Measurements from ENCODE around the gene ATP5F1B.
A peak's percentile ranks its signal among the peaks of the same experiment; 100 is the strongest.

The ATP5F1B gene

DNA sequence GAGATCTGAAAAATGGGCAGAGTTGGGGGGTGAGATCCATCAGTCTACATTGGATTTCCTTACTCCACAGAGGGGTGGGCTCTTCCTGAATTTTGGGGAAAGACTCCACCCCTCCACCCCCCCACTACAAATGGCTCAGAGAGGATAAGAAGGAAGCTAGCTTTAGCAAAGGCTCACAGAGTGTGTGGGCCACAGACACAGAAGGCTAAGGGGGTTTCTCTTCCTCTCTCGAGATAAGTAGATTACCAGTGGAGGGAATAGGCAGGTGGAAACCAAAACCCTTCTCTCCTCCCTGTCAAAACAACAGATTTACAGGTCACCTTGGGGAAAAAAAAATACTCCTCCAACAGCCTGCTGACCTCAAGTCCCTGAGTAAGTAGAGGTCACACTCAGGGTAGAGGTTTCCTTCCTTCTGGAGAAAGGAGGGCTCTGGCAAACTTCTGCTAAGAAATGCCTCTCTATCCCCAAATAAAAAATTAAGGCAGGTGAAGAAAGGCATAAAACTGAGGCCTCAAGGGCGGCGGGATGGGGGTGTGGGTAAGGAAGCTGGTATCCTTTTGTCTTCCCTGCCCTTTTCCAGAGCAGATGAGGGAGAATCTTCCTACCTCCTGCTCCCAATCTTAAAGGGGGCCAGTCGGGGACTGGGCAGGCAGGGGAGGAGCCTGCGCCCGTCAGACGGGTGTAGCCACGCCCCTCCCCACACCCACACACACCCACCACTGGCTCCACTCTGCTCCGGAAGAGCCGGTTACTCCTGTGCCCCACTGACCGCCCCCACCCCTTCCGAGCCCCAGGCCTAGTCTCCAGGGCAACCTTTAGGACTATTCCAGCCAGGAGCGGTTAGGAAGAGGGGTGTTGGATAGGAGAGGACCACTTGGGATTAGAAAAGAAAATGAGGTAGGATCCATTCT lies 13.7 kb downstream of the ATP5F1B start:
- TF ChIP-seq SIN3A (IDR thresholded peaks at IDR 0.05; ENCODE audit: borderline replicate concordance, insufficient read depth, low read length): no peak
- TF ChIP-seq TAF1 (IDR thresholded peaks at IDR 0.05; ENCODE audit: borderline replicate concordance, insufficient read depth, low read length): no peak
- TF ChIP-seq, protein P1, sequence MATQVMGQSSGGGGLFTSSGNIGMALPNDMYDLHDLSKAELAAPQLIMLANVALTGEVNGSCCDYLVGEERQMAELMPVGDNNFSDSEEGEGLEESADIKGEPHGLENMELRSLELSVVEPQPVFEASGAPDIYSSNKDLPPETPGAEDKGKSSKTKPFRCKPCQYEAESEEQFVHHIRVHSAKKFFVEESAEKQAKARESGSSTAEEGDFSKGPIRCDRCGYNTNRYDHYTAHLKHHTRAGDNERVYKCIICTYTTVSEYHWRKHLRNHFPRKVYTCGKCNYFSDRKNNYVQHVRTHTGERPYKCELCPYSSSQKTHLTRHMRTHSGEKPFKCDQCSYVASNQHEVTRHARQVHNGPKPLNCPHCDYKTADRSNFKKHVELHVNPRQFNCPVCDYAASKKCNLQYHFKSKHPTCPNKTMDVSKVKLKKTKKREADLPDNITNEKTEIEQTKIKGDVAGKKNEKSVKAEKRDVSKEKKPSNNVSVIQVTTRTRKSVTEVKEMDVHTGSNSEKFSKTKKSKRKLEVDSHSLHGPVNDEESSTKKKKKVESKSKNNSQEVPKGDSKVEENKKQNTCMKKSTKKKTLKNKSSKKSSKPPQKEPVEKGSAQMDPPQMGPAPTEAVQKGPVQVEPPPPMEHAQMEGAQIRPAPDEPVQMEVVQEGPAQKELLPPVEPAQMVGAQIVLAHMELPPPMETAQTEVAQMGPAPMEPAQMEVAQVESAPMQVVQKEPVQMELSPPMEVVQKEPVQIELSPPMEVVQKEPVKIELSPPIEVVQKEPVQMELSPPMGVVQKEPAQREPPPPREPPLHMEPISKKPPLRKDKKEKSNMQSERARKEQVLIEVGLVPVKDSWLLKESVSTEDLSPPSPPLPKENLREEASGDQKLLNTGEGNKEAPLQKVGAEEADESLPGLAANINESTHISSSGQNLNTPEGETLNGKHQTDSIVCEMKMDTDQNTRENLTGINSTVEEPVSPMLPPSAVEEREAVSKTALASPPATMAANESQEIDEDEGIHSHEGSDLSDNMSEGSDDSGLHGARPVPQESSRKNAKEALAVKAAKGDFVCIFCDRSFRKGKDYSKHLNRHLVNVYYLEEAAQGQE (IDR thresholded peaks at IDR 0.05; ENCODE audit: insufficient read depth in 1 of 2, low read depth in 2 of 2, low read length in 2 of 2): no peak
- no peak for TF ChIP-seq POLR2AphosphoS5 (IDR thresholded peaks at IDR 0.05; ENCODE audit: low read depth, low read length)
- no peak for TF ChIP-seq FOXP2 (optimal IDR thresholded peaks at IDR 0.05; ENCODE audit: borderline replicate concordance, extremely low read depth, extremely low read length, insufficient read depth)

DNA sequence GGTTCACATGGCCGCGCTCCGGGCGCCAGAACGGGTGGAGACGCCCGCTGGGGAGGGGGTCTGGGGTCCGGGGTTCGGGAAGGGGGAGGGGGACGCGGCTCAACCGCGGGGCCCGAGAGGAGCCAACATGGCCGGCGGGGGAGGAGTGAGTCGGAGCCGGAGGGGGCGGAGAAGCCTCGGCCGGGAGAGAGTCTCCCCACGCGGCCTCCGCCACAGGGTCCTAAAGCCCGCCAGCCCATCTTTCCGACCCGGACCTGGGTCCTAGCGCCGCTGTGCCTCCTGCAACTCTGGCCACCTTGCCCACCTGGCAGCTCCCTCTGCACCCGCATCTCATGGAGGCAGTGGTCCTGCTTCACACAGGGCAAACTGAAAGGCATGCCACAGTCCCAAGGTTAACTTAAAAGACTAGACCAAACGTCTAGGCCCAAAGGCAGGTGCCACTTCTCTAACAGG lies 15.6 kb downstream of the ATP5F1B start, which contains the start of gene BAZ2A:
Gene BAZ2A, minus strand, starts transcription at position 147 of the 453 bp plus-strand sequence. CDS start 12,796 bp downstream, outside the sequence.
- TF ChIP-seq SIN3A (IDR thresholded peaks at IDR 0.05; ENCODE audit: borderline replicate concordance, insufficient read depth, low read length): peak; percentile 70; the same call in 1 of the 2 replicates
- TF ChIP-seq, protein P1 (IDR thresholded peaks at IDR 0.05; ENCODE audit: insufficient read depth in 1 of 2, low read depth in 2 of 2, low read length in 2 of 2): no peak
- peak; percentile 18; the same call in 1 of the 2 replicates for TF ChIP-seq POLR2AphosphoS5 (IDR thresholded peaks at IDR 0.05; ENCODE audit: low read depth, low read length)
- no peak for TF ChIP-seq TAF1 (IDR thresholded peaks at IDR 0.05; ENCODE audit: borderline replicate concordance, insufficient read depth, low read length)
- TF ChIP-seq FOXP2 (optimal IDR thresholded peaks at IDR 0.05; ENCODE audit: borderline replicate concordance, extremely low read depth, extremely low read length, insufficient read depth): peak; percentile 91

DNA sequence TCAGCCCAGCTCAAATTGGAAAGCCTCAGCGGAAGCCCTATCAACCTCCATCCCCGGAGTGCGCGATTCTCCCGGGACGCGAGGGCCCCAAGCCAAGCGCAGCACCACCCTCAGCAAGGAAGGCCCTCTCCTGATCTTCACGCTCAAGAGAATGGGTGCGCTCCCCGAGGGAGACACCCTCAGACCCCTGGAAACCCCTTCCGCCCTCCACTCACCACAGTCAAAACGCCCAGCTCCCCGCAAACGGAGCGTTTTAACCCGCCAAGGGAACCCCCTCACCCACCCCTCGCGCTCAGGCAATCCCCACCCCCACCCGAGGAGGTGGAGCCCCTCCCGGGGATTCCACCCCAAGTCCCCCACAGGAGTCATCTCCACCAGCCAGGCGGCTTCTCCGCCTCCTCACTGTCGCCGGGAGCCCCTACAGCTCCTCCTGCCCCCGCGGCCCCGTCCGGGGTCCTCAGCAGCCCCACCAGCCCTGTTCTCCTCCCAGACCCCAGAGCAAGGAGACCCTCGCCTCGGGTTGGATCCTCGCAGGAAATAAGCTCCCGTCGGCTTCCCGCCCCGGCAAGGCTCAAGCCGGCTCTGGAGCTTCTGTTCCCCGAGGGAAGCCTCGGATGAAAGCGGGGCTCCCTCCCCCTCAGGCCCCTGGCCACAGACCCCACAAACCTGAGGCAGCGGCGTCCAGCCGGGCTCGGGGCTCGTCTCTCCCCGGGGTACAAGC lies 16.2 kb downstream of the ATP5F1B start:
- TF ChIP-seq TAF1 (IDR thresholded peaks at IDR 0.05; ENCODE audit: borderline replicate concordance, insufficient read depth, low read length) (no peak), SIN3A (IDR thresholded peaks at IDR 0.05; ENCODE audit: borderline replicate concordance, insufficient read depth, low read length) (no peak), POLR2AphosphoS5 (IDR thresholded peaks at IDR 0.05; ENCODE audit: low read depth, low read length) (no peak), FOXP2 (optimal IDR thresholded peaks at IDR 0.05; ENCODE audit: borderline replicate concordance, extremely low read depth, extremely low read length, insufficient read depth) (no peak)
- TF ChIP-seq, protein P1 (IDR thresholded peaks at IDR 0.05; ENCODE audit: insufficient read depth in 1 of 2, low read depth in 2 of 2, low read length in 2 of 2): no peak

DNA sequence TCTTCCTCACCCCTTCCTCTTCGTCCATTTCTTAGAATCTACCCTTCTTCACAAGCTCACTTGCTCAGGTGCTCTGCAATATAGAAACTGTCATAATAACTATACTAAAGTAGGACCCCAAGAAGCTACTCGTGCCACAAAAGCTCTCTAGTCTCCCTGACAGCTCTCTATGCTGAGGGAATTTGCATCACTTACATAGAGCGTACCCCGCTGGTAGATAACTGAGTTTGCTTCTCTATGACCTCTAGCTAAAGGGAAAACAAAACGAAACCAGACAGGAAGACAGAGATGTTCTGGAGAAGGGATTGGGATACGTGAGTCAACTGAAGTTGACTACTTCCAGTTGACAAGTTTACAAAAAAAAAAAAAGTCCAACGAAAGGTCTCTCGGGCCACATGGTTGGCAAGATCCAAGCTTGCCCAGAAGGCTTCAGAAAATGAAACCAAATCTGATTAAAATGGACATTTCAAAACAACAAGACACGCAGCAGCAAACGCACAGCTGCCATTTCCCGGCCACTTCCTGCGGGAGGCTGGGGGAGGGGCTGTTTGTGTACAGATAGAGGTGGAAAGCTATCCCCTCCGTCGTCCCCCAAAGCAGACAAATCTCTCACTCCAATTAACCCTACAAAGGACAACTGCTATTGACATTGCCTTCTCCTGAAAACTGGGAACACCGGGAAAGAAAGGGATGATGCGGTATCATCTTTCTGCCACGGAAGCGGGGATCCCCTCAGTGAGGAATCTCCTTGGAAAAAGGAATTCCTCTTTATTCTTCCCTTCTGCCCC lies 16.9 kb downstream of the ATP5F1B start:
- TF ChIP-seq POLR2AphosphoS5 (IDR thresholded peaks at IDR 0.05; ENCODE audit: low read depth, low read length) (no peak), SIN3A (IDR thresholded peaks at IDR 0.05; ENCODE audit: borderline replicate concordance, insufficient read depth, low read length) (peak; percentile 94; the same call in 1 of the 2 replicates), TAF1 (IDR thresholded peaks at IDR 0.05; ENCODE audit: borderline replicate concordance, insufficient read depth, low read length) (0 out of 2 replicates have a peak, but pooled peaks have one; percentile 14)
